GM12864 (cell line): ENCODE measurements around the gene CUL9.

Source experiments
- DNase-seq: peaks from one replicate; pipeline ENCODE4 v3.0.0-alpha.2; 2011; ENCODE audit warnings: low read depth
- H3K4me3 ChIP-seq: 2 replicates; pipeline ENCODE4 v1.5.1; 2011; ENCODE audit warnings: mild to moderate bottlenecking, low read depth, low read length, control low read depth
- TF ChIP-seq, protein P1 (sequence below): IDR thresholded peaks from 2 replicates; pipeline ENCODE4 v1.5.1; 2011; ENCODE audit warnings: low read depth, mild to moderate bottlenecking, moderate library complexity, low read length, control low read depth, inconsistent platforms; ENCODE audit errors: missing control alignments

Gene CUL9

DNA sequence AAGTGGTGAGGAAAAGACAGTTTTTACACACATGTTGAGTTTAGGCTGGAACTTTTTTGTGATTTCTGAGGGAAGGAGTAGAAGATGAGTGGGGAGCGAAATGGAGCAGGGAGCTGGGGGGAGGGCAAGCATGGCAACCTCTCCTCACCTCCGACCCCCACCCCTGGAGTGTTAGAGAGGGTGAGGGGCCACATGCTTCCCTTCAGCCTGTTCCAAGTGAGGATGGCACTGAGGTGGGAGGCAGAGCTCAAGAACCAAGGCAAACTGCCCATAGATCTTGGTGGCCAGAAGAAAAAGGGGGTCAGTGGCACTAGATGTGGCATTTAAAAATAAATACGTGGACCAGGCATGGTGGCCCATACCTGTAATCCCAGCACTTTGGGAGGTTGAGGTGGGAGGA is 66.1 kb downstream of the CUL9 start:
- no peak overlapping the region for H3K4me3 ChIP-seq
- DNase-seq, result no peak
- TF ChIP-seq, protein P1, sequence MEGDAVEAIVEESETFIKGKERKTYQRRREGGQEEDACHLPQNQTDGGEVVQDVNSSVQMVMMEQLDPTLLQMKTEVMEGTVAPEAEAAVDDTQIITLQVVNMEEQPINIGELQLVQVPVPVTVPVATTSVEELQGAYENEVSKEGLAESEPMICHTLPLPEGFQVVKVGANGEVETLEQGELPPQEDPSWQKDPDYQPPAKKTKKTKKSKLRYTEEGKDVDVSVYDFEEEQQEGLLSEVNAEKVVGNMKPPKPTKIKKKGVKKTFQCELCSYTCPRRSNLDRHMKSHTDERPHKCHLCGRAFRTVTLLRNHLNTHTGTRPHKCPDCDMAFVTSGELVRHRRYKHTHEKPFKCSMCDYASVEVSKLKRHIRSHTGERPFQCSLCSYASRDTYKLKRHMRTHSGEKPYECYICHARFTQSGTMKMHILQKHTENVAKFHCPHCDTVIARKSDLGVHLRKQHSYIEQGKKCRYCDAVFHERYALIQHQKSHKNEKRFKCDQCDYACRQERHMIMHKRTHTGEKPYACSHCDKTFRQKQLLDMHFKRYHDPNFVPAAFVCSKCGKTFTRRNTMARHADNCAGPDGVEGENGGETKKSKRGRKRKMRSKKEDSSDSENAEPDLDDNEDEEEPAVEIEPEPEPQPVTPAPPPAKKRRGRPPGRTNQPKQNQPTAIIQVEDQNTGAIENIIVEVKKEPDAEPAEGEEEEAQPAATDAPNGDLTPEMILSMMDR, result no peak

DNA sequence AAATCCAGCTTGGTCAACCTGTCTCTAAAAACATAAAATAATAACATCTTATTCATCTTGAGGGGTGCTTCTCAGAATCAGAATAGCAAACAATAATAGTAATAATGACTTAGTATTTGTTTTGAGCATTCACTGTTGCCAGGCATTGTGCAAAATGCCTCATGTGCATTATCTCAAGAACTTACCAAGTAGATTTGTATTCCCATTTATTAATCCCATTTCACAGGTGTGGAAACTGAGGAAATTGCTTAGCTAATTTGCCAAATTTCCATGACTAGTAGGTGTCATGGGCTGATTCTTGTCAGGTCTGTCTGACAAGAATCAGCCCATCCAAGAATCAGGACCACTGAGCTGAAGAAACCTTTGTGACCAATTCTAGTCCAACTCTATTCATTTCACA is 66.8 kb downstream of the CUL9 start:
- no peak overlapping the region for H3K4me3 ChIP-seq
- TF ChIP-seq, protein P1, result no peak
- DNase-seq, result no peak

DNA sequence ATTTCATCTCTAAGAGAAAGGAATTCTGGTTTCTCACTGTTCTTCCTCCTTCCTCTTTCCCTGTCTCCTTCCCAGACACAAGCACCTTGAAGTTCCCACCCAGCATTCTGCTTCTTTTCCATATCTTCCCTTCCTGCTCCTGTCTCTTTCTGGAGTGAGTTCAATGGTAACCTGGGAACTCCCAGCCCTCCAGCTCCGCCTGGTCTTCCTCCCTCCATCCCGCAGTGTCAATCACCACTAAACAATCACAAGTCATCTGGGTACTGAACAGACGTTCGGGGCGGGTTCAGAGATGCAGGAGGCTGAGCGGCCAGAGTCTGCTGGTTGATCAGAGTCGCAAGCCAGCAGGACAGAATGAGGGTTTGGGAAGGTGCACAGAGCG is 69.0 kb downstream of the CUL9 start:
- TF ChIP-seq, protein P1, result no peak
- H3K4me3 ChIP-seq, result no peak overlapping the region
- no peak for DNase-seq

DNA sequence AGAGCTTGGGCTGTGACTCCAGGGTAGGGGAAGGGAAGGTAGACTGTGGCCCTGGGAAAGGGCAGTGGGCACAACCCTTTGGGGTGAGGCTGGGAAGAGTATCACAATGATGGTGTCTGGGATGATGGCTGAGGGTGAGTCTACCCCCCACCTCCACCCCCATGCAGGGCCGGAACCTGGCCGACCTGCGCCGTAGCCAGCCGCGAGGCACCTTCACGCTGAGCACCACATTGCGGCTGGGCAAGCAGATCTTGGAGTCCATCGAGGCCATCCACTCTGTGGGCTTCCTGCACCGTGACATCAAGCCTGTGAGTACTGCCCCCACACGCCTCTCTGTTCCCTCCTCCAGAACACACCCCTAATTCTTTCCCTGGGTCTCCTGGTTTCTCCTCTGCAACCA is 71.4 kb downstream of the CUL9 start:
- TF ChIP-seq, protein P1, result no peak
- H3K4me3 ChIP-seq, result no peak overlapping the region
- no peak for DNase-seq

DNA sequence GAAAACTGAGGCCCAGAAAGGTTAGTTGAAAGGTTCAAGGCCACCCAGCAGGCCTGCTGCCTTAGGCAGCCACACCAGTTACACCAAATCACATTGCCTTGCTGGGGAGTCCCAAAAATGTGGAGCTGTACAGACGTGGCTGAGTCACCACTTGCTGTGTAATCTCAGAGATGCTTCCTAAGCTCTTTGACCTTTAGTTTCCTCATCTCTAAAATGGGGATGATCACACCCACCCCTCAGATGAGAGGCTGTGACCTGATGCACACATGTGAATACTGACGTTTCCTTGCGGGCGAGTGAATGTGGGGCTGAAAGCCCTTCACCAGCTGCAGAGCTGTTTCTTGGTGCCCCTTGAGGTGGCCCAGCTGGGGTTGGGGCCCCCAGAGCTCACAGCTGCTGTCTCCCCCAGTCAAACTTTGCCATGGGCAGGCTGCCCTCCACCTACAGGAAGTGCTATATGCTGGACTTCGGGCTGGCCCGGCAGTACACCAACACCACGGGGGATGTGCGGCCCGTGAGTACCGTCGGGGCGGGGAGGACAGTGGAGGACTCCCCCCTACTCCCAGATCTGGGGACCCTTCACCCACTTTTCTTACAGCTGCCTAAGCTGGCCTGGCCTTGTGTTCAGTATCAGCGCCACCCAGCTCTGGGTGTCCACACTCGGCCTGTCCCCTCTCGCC is 72.3 kb downstream of the CUL9 start:
- DNase-seq, result no peak
- TF ChIP-seq, protein P1, result no peak
- no peak overlapping the region for H3K4me3 ChIP-seq

DNA sequence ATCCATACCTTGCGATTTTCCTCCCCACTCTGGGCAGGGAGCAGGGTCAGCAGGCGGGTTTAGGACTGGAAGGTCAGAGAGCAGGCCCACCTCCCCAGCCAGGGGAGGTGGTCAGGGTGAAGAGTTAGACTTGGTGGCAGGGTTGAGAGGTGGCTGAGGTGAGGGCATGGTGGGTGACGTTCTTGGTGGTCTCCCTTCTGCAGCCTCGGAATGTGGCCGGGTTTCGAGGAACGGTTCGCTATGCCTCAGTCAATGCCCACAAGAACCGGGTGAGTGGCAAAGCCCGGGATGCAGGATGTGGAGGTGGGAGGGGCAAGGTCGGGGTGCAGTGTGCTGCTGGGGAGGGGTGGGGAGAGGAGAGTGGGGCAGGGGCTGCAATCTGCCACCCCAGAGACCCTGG is 72.8 kb downstream of the CUL9 start:
- TF ChIP-seq, protein P1, result no peak
- DNase-seq, result no peak
- H3K4me3 ChIP-seq, result no peak overlapping the region

DNA sequence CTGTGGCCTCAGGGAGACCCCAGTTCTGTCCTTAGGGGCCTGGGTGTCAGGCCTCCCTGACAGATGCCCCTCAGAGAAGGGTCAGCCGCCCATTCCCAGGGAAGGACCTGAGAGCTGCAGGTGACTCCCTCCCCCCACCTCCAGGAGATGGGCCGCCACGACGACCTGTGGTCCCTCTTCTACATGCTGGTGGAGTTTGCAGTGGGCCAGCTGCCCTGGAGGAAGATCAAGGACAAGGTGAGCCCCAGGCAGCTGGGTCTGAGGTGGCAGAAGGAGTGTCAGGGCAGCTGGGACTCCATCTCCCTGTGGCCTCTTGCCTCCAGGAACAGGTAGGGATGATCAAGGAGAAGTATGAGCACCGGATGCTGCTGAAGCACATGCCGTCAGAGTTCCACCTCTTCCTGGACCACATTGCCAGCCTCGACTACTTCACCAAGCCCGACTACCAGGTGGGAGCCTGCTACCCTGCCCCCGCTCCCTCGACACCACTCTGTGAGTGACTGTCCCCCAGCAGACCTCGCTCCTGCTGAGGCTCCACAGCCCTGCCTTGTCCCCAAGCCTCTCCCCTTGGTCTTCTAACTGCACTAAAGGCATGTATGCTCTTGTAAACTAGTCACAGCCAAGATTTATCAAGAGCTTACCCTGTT is 73.5 kb downstream of the CUL9 start:
- H3K4me3 ChIP-seq, result no peak overlapping the region
- no peak for DNase-seq
- TF ChIP-seq, protein P1, result no peak
